HG03064 (cell line): ENCODE data around the gene ZSCAN9.

ENCODE experiments used
- ATAC-seq: cut with Tn5 transposase; IDR thresholded peaks from one replicate; pipeline ENCODE4 v1.9.1; 2021; ENCODE audit warnings: low read depth; ENCODE audit not compliant: unreplicated experiment

Gene ZSCAN9

DNA sequence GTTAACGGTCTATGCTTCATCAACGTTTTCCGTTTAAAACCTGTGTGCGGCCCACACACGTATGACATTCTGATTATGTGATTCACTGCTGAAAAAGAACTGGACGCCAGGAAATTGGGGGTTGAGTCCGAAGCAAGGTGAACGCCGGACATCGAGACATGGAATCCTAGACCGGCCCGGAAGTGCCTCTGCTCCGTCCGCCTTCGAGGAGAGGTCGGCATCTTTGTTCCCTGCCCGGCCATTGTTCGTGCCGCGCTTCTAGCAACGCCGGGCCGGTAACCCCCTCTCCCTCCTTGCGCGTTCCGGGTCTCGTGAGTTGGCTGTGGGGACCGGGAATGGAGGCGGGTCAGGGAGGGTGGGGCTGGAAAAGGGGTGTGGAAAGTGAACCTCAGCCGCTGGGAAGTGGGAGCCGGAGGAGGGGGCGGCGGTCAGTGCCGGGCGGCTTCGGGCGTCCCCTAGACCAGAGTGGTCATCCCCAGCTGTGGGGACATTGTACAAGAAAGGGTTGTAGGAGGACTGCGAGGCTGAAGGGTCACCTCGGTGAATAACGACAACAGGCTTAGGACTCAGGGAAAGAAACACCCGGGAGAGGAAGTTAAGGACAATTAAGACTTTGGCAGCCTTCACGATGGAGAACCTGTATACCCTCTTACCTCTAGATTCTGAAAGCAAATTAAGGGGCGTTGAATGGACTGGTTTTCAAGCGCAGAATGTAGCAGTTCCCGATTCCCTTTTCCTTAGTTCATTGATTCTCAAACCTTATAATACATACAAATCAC is at the start of gene ZSCAN9:
TSS of gene ZSCAN9 (plus strand) at position 220 of the 779 bp plus-strand sequence. CDS start 1,810 bp downstream, outside the sequence.
- ATAC-seq: peak; percentile 62

DNA sequence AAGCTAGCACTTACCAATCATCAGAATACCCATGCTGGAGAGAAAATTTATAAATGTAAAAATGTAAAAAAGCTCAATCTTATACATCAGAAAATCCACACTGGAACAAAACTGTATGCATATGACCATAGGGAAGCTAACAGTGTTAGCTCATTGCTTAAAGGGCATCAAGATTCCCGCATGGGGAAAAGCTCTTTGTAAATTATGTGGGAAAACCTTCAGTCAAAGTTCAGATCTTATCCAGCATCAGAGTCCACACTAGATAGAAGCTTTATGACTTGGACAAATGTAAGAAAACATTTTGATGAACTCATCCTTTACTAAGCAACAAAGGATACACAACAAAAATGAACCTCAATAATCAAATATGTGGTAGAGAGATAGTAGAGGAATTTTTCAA is 48.7 kb upstream of the ZSCAN9 start:
- no peak for ATAC-seq

DNA sequence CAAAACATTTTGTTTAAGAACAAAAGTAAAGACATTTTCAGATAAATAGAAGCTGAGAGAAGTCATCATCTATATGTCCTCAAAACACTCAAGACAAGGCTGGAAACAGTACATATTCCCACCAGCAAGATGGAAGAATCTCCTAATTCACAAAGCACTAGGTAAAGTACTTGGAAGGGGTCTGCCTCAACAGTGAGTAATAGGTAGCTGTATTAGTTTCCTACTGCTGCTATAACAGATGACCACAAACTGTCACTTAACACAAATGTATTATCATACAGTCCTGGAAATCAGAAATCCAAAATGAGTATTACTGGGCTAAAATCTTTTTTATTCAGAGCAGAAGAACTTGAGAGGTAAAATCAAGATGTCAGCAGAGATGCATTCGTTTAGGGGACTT is 42.8 kb upstream of the ZSCAN9 start:
- no peak for ATAC-seq

DNA sequence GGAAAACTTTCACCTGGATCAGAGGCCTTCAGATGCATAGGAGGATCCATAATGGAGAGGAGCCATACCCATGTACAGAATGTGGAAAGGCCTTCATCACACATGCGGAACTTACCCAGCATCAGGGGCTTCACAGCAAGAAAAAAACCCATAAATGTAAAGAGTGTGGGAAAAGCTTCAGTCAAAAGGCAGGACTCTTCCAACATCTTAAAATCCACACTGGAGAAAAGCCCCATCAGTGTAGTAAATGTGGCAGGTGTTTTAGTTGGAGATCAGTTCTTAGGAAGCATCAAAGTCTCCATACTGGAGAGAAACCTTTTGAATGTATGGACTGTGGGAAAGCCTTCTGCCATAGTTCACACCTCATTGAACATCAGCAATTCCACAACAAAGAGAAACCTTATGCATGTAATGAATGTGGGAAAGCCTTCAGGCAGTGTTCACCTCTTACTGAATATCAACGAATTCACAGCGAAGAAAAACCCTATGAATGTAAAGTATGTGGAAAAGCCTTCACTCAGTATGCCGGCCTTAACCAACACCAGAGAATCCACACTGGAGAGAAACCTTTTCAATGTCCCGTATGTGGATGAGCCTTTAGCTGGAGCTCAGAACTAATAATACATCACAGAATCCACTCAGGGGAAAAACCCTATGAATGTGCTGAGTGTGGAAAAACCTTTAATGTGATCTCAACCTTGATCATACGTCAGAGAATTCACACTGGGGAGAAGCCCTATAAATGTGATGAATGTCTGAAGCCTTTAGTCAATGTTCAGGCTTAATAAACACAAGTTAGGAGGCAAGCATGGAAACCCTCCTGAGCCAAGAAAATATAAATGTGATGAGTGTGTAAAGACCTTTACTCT is 36.7 kb upstream of the ZSCAN9 start:
- no peak for ATAC-seq

DNA sequence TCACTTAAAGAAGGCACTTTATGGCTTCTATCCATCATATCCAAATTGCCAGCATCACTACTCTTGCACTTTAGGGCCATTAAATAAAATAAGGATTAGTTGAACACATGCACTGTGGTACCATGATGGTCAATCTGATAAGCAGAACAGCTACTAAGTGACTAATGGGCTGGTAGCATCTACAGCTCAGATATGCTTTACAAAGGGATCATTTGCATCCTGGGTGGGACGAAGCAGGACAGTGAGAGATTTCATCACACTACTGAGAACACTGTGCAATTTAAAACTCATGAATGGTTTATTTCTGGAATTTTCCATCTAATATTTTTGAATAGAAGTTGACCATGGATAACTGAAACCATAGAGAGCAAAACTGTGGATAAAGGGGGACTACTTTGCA is 25.1 kb upstream of the ZSCAN9 start:
- no peak for ATAC-seq

DNA sequence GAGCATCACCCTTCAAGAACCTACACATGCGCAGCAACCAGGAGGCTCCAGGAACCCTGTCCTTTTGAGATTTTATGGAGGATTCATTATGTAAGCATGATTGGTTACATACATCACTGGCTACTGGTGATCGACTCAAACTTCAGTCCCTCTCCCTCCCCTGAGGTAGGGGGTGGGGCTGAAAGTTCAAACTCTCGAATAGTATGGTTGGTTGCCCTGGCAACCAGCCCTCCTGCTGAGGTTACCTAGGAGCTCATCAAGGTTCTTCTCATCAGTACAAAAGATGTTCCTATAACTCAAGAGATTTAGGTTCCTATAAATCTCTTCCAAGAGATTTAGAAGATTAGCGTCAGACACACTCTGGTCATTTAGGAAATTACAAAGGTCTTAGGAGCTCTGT is 21.9 kb upstream of the ZSCAN9 start:
- no peak for ATAC-seq

DNA sequence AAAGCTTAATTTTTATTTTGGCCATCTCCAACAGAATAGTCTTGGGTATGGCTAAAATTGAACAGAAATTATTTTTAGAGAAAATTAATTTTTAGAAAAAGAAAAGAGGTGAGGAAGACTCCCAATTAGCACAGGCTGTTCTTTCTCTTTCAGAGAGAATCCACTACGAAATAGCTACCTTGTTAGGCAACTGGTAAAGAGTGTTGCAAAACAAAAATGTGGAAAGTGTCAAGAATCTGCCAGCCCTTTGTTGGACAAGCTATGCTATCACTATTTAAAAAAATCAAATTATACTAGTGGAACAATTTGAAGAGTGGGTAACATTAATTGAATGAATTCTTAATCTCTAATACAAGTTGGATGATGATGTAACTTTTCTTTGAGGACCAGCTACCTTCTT is 19.2 kb upstream of the ZSCAN9 start:
- no peak for ATAC-seq

DNA sequence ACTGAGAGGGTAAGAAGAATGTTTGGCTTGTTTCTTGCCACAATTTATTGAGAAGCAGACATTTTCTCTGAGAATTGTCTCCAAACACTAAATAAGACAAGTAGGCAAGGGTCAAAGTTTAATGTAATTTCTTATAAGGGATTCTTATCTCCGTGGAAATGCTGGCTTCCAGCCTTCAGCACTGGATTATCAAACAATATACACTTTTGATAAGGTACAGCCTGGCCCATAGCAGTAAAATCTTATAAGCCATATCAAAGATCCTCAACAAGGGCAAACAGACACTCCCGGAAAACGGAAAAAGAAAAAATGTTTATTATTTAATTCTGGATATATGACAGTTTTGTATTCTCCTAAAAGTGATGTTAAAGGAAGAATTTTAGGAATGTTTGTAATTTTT is 18.5 kb upstream of the ZSCAN9 start:
- ATAC-seq: no peak

DNA sequence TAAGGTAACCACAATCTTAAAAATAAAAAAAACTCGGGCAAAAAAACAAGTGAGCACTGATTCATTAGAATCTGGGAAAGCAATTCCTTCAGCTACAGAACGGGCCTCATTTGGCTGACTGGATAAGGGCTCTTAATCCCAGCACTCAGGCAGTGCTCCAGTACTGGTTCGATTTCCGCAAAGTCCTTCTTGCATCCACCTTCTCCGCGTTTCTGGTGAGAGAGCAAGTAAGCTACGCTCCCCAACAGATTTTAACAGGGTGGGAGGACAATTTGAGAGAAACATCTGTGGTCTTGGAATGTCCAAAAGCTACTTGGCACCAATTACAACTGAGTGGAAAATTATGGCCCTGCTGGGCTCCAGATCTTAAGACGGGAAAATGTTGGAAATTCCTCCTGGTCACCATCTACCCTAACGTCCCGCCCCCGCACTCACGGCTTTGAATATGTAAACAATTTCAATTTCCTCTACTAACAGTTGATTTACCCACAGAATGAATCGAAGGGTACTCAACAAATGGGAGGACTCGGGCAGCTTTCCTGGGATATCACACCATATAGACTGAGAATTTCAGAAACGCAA is 18.1 kb upstream of the ZSCAN9 start:
- ATAC-seq: no peak

DNA sequence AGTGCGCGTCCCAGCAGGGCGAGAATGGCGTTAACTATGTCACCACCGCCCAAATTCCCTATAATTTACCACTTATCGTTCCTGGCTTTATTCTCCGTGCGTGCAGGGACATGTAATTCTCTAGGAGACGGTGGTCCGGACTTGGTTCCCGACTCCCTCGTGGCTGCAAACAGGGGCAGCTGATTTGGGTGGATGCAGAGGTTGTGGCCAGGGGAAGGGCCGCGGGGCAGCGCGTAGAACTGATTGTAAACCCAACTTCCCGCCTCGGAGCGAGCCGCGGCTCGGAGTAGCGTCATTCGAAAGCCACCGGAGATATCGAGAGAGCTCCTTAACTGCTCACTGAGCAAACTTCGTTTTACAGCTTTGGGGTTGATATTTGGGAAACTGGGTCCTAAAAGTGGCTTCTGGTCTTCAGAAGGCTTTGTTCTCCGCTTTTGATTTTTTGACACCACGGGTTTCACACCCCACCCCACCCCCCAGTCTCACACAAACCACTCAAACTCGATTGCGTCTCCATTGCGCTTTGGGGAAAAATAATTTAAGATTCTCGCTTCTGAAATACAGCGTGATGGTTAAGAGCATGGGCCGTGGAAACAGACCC is 17.5 kb upstream of the ZSCAN9 start:
- ATAC-seq: no peak

DNA sequence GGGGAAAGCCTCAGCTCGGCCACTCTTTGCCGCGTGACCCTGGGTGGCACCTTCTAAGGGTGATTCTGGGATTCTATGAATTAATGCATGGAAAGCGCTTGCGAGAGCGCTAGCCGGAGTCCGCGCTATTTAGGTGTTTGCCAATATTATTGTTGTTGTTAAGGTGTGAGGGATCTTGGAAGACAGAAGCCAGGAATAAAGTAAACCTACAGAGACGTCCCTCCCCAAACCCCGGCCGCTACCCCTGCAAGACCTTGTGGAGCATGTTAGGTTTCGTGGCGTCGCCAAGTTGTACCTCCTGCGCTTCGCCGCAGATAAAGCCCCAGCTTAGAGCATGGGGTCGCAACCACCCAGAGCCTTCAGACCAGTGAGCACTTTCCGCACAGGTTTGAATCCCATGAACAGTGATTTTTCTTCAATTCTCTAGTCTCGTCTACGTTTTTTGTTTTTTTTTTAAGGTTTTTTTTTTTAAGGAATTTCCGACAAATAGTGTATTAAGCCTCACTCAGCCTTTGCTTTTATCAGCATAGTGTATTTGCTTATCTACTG is 16.9 kb upstream of the ZSCAN9 start:
- no peak for ATAC-seq

DNA sequence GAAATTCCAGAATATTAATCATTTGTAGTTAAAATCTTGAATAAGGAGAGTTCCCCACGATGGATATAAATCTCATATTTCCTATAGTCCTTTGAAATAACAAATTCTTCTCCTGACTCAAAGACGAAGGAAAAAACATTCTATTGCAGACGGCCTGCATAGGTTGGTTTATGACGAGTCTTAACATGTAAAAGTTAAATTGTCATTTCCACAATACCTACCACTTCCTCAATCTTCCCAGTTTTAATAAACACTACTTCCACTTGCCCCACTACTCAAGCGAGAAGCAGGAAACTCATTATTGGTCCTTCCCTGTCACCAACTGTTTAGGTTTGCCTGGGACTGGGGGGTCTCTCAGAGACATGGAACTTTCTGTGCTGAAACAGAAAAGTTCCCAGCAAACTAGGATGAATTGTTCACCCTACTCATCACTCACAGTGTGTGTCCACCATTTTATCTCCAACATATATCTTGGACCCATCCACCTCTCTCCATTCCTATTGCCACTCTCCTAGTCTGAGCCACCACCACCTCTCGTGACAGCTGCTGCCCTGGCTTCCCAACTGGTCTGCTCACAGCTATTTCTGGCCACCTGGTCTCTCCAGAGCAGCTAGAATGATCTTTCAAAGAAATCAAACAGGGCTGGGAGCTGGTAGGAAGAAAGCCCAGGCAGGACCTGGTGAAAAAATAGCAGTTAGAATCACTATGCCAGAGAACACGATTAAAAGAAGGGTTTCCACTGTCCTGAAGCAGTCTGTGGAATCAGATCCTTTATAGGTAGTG is 15.1 kb upstream of the ZSCAN9 start:
- no peak for ATAC-seq

DNA sequence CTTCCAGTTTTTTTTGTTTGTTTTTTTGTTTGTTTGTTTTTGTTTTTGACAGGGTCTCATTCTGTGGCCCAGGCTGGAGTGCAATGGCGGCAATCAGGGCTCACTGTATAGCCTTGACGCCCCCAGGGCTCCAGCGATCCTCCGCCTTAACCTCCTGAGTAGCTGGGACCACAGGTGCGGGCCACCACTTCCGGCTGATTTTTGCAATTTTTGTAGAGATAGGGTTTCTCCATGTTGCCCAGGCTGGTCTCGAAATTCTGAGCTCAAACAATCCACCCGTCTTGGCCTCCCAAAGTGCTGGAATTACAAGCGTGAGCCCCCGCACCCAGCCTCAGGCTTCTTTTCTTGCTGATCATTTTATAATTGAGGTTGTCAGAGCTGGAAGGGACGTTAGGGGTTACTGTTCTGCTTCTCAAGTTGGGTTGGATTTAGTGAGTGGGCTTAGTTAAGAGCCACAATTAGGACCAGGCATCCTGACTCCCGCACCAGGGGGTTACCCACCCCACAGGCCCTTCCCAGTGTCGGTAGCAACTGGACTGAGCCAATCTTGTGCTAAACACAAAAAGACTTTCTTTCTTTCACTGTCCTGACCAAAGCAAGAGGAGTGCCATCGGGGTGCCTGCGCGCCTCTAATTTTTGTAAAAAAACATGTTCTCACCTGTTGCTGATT is 13.1 kb upstream of the ZSCAN9 start:
- ATAC-seq: no peak

DNA sequence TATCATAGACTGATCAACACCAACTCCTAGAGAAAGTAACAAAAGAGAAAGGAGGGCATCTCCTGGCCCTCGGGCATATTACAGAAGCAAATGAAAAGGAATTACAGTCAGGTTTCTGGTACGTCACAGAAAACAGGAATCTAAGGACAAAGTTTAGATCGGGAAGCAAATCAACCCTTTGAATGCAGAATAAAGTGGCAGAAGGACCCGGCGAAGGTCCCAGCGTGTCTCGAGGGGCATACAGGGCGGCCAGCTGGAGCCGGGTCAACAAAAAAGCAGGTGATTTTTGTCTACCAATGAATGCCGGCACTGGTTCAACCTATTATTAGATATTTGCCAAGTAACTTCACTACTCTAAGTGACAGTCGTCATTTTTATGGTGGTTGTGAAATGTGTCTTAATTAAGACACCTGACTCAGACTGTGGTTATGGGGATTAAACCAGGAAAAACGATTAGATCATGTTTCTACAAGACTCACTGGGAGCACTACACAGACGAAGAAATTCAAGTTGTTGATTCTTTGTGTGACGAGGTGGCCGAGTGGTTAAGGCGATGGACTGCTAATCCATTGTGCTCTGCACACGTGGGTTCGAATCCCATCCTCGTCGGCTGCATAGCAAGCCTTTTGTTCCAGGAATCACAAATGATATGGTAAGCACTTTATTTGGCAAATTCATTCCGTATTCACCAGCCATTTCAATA is 12.4 kb upstream of the ZSCAN9 start:
- ATAC-seq: no peak

DNA sequence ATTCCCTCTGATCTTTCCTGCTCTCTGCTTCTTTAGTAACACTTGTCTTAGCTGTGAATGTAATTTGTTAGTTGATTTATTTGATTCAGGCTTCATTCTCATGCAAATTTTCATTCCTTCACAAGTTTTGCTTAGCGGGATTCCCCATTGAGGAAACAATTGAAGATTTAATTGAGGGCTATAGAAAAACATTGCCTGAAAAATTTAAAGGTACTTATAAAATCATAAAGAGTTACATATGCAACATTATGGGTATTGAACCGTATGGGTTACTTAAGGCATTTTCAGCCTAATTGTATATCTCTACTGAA is 11.9 kb upstream of the ZSCAN9 start:
- ATAC-seq: no peak

DNA sequence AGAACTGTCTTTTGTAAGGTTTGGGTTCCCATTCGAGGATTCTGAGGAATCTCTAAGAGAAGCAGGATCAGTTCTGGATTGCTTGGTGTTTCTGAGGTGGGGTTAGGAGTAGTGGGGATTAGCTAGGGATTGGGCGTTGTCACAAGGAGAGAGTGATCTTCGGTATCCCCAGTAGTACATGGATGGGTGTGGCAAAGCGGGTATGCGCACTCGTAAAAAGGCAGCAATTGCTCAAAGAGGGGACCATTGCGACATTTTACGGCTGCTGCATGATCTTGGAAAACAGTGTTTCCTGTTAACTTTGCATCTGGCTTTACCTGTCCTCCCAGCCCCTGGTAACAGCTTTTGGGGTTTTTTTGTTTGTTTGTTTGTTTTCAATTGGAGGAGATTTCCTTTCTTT is 9.7 kb upstream of the ZSCAN9 start:
- no peak for ATAC-seq

DNA sequence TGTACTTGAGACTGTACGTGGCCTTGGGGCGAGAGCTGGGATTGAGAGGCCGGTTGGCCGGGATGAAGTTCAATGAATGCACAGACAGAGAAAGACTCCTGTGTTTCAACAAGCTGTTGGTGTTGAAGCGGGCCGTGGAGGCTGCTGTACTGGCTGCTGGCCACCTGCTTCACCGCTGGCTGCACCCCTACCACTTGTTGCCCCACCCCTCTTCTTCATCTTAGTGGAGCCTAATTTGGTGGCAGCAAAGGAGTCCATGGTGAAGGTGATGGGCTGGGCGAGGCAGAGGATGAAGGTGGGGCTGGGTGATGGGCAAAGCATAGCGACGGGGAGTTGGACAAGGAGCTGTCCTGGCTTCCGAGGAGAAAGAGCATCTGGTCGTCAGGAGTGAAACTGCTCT is 7.2 kb upstream of the ZSCAN9 start:
- no peak for ATAC-seq

DNA sequence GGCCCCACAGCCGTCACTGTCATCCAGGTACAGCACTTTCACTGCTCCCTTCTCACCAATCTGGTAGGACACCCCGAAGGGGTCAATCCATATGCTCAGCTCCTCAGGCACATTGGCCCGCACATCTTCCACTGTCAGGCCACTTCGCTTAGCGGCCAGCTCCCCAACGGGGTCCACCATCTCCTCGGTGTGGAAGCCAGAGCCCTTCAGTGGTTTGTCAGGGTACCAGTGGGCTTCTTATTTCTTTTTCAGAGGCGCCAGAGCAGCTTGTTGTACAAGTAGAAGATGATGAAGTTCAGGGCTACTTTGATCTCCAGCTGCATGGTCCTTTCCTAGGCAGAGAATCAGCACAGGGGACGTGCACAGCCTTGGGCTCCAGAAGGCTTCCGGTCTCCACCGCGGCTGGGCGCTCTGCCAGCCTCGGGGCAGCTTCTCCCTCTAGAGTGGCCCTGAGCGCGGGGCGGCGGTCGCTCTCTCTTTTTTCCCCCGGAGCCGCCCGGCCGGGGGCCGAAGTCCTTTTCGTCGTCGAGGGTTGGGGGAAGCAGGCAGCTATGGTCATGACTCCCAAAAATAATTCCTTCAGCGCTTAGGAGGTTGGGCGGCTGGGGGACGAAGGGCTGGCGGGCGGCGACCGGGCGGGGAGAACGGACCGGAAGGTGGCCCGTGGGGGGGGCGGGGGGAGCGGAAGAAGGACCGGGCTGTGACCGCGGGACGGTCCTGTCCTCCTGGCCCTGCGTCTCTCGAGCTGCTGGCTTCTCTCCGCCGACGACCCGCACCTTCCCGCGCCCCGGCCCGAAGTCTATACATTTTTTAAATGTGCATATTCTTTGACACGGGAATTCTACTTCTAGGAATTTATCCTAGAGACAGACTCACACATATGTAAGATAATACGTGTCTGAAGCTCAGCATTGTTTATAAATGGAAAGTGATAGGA is 6.5 kb upstream of the ZSCAN9 start:
- ATAC-seq: peak; percentile 79
